HepG2 (cell line): ENCODE measurements around the gene SERPINA6. TPM values are rescaled to one million over a fixed set of nuclear protein-coding genes. Genes with fewer than 3 reads are reported as not detected.

Experiments used
- BRCA1 ChIP-seq: sonication (generic); formaldehyde crosslinking; IDR thresholded peaks from 2 replicates; pipeline ENCODE4 v1.4.0; 2020; ENCODE audit warnings: missing genetic modification reagents
- HOXD1 ChIP-seq: sonication (generic); formaldehyde crosslinking; IDR thresholded peaks from 2 replicates; pipeline ENCODE4 v1.5.0; 2020; ENCODE audit warnings: missing genetic modification reagents
- ISL2 ChIP-seq: sonication (generic); formaldehyde crosslinking; IDR thresholded peaks from 2 replicates; pipeline ENCODE4 v1.5.0; 2020; ENCODE audit warnings: missing genetic modification reagents
- MED8 ChIP-seq: sonication (generic); formaldehyde crosslinking; IDR thresholded peaks from 2 replicates; pipeline ENCODE4 v1.8.1; 2023; ENCODE audit warnings: mild to moderate bottlenecking, missing genetic modification reagents; ENCODE audit not compliant: insufficient replicate concordance
- NFE2 ChIP-seq: sonication (generic); formaldehyde crosslinking; IDR thresholded peaks from 2 replicates; pipeline ENCODE4 v1.4.0; 2020; ENCODE audit warnings: missing genetic modification reagents
- NRL ChIP-seq: sonication (generic); formaldehyde crosslinking; IDR thresholded peaks from 2 replicates; pipeline ENCODE4 v1.5.0; 2020; ENCODE audit warnings: missing genetic modification reagents, mild to moderate bottlenecking, moderate library complexity, borderline replicate concordance
- PATZ1 ChIP-seq: sonication (generic); formaldehyde crosslinking; IDR thresholded peaks from 2 replicates; pipeline ENCODE4 v1.4.0; 2020; ENCODE audit warnings: missing genetic modification reagents
- POGZ ChIP-seq: sonication (generic); formaldehyde crosslinking; IDR thresholded peaks from 2 replicates; pipeline ENCODE4 v1.4.0; 2020; ENCODE audit warnings: mild to moderate bottlenecking, missing genetic modification reagents
- RAD21 ChIP-seq: fragments of 450-650 bp; formaldehyde crosslinking; IDR thresholded peaks from 2 replicates; pipeline ENCODE4 v1.5.0; 2020; ENCODE audit warnings: mild to moderate bottlenecking
- RFXAP ChIP-seq: sonication (generic); formaldehyde crosslinking; IDR thresholded peaks from 2 replicates; pipeline ENCODE4 v1.4.0; 2020; ENCODE audit warnings: missing genetic modification reagents, borderline replicate concordance
- RXRA ChIP-seq: sonication (generic); formaldehyde crosslinking; IDR thresholded peaks from 2 replicates; pipeline ENCODE4 v1.5.1; 2020; ENCODE audit warnings: missing genetic modification reagents
- SALL1 ChIP-seq: sonication (generic); formaldehyde crosslinking; IDR thresholded peaks from 2 replicates; pipeline ENCODE4 v1.8.0; 2022; ENCODE audit warnings: mild to moderate bottlenecking, missing genetic modification reagents
- SIX1 ChIP-seq: sonication (generic); formaldehyde crosslinking; IDR thresholded peaks from 2 replicates; pipeline ENCODE4 v1.4.0; 2020; ENCODE audit warnings: missing genetic modification reagents, borderline replicate concordance
- TIGD3 ChIP-seq: sonication (generic); formaldehyde crosslinking; IDR thresholded peaks from 2 replicates; pipeline ENCODE4 v1.5.1; 2020; ENCODE audit warnings: mild to moderate bottlenecking, missing genetic modification reagents, borderline replicate concordance
- YY1 ChIP-seq: IDR thresholded peaks from 2 replicates; pipeline ENCODE4 v1.6.1; 2011; ENCODE audit warnings: low read length, low read depth, moderate library complexity, mild to moderate bottlenecking; ENCODE audit not compliant: insufficient read depth, insufficient replicate concordance
- ZNF18 ChIP-seq: sonication (generic); formaldehyde crosslinking; IDR thresholded peaks from 2 replicates; pipeline ENCODE4 v1.8.0; 2022; ENCODE audit warnings: mild to moderate bottlenecking, missing genetic modification reagents; ENCODE audit not compliant: insufficient replicate concordance
- ZNF234 ChIP-seq: sonication (generic); formaldehyde crosslinking; conservative IDR thresholded peaks from 2 replicates; pipeline ENCODE4 v1.5.1; 2020; ENCODE audit warnings: mild to moderate bottlenecking, missing genetic modification reagents
- ZNF256 ChIP-seq: sonication (generic); formaldehyde crosslinking; conservative IDR thresholded peaks from 2 replicates; pipeline ENCODE4 v1.4.0; 2020; ENCODE audit warnings: missing genetic modification reagents
- ZNF263 ChIP-seq: sonication (generic); formaldehyde crosslinking; IDR thresholded peaks from 2 replicates; pipeline ENCODE4 v1.4.0; 2020; ENCODE audit warnings: missing genetic modification reagents
- ZNF607 ChIP-seq: sonication (generic); formaldehyde crosslinking; IDR thresholded peaks from 2 replicates; pipeline ENCODE4 v1.5.1; 2020; ENCODE audit warnings: missing genetic modification reagents, mild to moderate bottlenecking, borderline replicate concordance
- ZNF660 ChIP-seq: sonication (generic); formaldehyde crosslinking; IDR thresholded peaks from 2 replicates; pipeline ENCODE4 v1.5.1; 2020; ENCODE audit warnings: mild to moderate bottlenecking, low read depth, missing genetic modification reagents, borderline replicate concordance
- ZSCAN21 ChIP-seq: sonication (generic); formaldehyde crosslinking; IDR thresholded peaks from 2 replicates; pipeline ENCODE4 v1.8.0; 2022; ENCODE audit warnings: mild to moderate bottlenecking, missing genetic modification reagents, moderate library complexity, borderline replicate concordance
- polyA plus RNA-seq, 8 experiments: library from polyadenylated mRNA; depleted of rRNA in 3 of 8; stranded (reverse) in 7 of 8; unstranded in 1 of 8; fragments of >200 nt; fragmentation: Illumina TruSeq in 4 of 8; extraction: Trizol in 4 of 8; gene quantifications; 2 replicates each; pipeline versions ENCODE4 v1.2.1 to v1.2.3, GENCODE V29; 2011 to 2016; ENCODE audit warnings: low read depth in 4 of 8, missing spikeins in 1 of 8, mixed read lengths in 1 of 8; ENCODE audit not compliant: insufficient read depth in 1 of 8
- total RNA-seq, 5 experiments: library from RNA; depleted of rRNA; stranded (reverse); fragments of >200 nt; fragmentation: Illumina TruSeq; extraction: Trizol; gene quantifications; 2 replicates each; pipeline ENCODE4 v1.2.3, GENCODE V29; 2016; ENCODE audit warnings: low read depth in 1 of 5

Gene SERPINA6
- total and polyA plus RNA-seq, 2 of the 13 experiments (the other 11 are each of a cell fraction or from before 2014, with no cell fraction given) = 260 to 333 TPM

GRCh38 chr14:94292872-94293577 is 30.1 kb downstream of the SERPINA6 start, which contains the start of gene SERPINA10 (continued):
- TF ChIP-seq YY1 = peak; percentile 51
- TF ChIP-seq POGZ (CRISPR knock-in tag) = peak; percentile 85
- peak; percentile 6; the same call in 1 of the 2 replicates for TF ChIP-seq NFE2 (CRISPR knock-in tag)
- TF ChIP-seq ZNF18 (CRISPR knock-in tag) = no peak
- peak; percentile 60; the same call in 1 of the 2 replicates for TF ChIP-seq SIX1
- TF ChIP-seq ISL2 (CRISPR knock-in tag) = peak; percentile 82
- peak; percentile 82 for TF ChIP-seq HOXD1
- TF ChIP-seq ZSCAN21 (CRISPR knock-in tag) = no peak; the same call in 1 of the 2 replicates
- peak; percentile 54 for TF ChIP-seq ZNF263 (CRISPR knock-in tag)
- TF ChIP-seq PATZ1 (CRISPR knock-in tag) = peak; percentile 49; the same call in 1 of the 2 replicates
- TF ChIP-seq ZNF234 (CRISPR knock-in tag) = no peak
- 0 out of 2 replicates have a peak, but pooled peaks have one; percentile 64 for TF ChIP-seq BRCA1 (CRISPR knock-in tag)
- peak; percentile 69 for TF ChIP-seq MED8 (CRISPR knock-in tag)
- TF ChIP-seq SALL1 (CRISPR knock-in tag) = peak; percentile 78
- peak; percentile 20; the same call in 1 of the 2 replicates for TF ChIP-seq RAD21 (CRISPR knock-in tag)
- TF ChIP-seq NRL (CRISPR knock-in tag) = peak; percentile 49; the same call in 1 of the 2 replicates
- TF ChIP-seq RXRA (CRISPR knock-in tag) = peak; percentile 52; the same call in 1 of the 2 replicates
- TF ChIP-seq ZNF660 (CRISPR knock-in tag) = no peak
- TF ChIP-seq ZNF256 (CRISPR knock-in tag) = no peak
- no peak for TF ChIP-seq TIGD3 (CRISPR knock-in tag)
- 0 out of 2 replicates have a peak, but pooled peaks have one; percentile 43 for TF ChIP-seq RFXAP
- TF ChIP-seq ZNF607 = no peak
